ENCODE data around the gene PSMG1. TPM values are rescaled to one million over a fixed set of nuclear protein-coding genes. Genes with fewer than 3 reads are reported as not detected.

Gene PSMG1
- total RNA-seq, 1 donor from 2014 or later, result 37.1 TPM

- Histone ChIP-seq H3K4me3 (ENCODE audit: low read depth, low read length) (no peak overlapping the region), H3K27me3 (ENCODE audit: control insufficient read depth, insufficient read depth, low read length) (no peaks in the 10 kb centered on the region), H3K36me3 (ENCODE audit: control insufficient read depth, insufficient read depth, low read length) (no peaks in the 10 kb centered on the region)
- DNase-seq (ENCODE audit: low read depth), result no peak
- TF ChIP-seq CTCF (IDR thresholded peaks at IDR 0.05; ENCODE audit: insufficient read depth, low read length, poor library complexity, severe bottlenecking), result no peak
Observed at GRCh38 chr21:39181205-39181818, 1.9 kb downstream of the PSMG1 start.

DNA sequence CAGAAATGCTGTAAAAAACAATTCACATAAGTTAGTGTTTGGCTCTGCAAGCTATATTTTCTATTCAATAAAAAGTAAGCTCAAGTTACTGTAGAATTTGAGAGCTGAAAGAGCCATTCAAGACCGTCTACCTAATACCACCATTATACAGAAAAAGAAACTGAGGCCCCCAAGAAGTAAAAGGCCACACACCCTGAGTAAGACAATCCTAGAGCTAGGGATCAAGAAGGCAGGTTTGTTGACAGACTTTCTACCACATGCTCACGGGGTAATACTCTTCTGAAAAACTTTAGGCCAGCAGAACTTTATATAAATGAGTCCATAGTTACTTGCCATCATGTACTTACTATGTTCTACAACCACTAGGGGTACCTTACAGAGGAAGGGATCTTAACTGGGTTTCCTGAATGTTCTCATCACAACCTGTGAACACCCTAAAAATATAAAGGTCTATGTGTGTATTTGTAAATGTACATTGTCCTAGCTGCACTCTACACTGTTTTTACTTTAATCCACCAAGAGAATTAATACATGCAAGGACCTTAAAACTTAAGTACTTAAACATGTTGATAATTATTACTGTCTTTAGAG is 2.7 kb downstream of the PSMG1 start:
- H3K36me3 ChIP-seq (ENCODE audit: control insufficient read depth, insufficient read depth, low read length), result no peaks in the 10 kb centered on the region
- no peak for DNase-seq (ENCODE audit: low read depth)
- H3K4me3 ChIP-seq (ENCODE audit: low read depth, low read length), result no peak overlapping the region
- TF ChIP-seq CTCF (IDR thresholded peaks at IDR 0.05; ENCODE audit: insufficient read depth, low read length, poor library complexity, severe bottlenecking), result peak; percentile 16
- no peaks in the 10 kb centered on the region for H3K27me3 ChIP-seq (ENCODE audit: control insufficient read depth, insufficient read depth, low read length)

- no peaks in the 10 kb centered on the region for H3K36me3 ChIP-seq (ENCODE audit: control insufficient read depth, insufficient read depth, low read length)
- no peak for DNase-seq (ENCODE audit: low read depth)
- H3K4me3 ChIP-seq (ENCODE audit: low read depth, low read length), result no peak overlapping the region
- H3K27me3 ChIP-seq (ENCODE audit: control insufficient read depth, insufficient read depth, low read length), result no peaks in the 10 kb centered on the region
- no peak for TF ChIP-seq CTCF (IDR thresholded peaks at IDR 0.05; ENCODE audit: insufficient read depth, low read length, poor library complexity, severe bottlenecking)
Observed at GRCh38 chr21:39178421-39178820, 4.8 kb downstream of the PSMG1 start.

- peaks cover 5% of the 10 kb centered on the region for H3K36me3 ChIP-seq (ENCODE audit: control insufficient read depth, insufficient read depth, low read length)
- H3K4me3 ChIP-seq (ENCODE audit: low read depth, low read length), result no peak overlapping the region
- DNase-seq (ENCODE audit: low read depth), result no peak
- TF ChIP-seq CTCF (IDR thresholded peaks at IDR 0.05; ENCODE audit: insufficient read depth, low read length, poor library complexity, severe bottlenecking), result no peak
- no peaks in the 10 kb centered on the region for H3K27me3 ChIP-seq (ENCODE audit: control insufficient read depth, insufficient read depth, low read length)
Observed at GRCh38 chr21:39176271-39176709, 7.0 kb downstream of the PSMG1 start.

DNA sequence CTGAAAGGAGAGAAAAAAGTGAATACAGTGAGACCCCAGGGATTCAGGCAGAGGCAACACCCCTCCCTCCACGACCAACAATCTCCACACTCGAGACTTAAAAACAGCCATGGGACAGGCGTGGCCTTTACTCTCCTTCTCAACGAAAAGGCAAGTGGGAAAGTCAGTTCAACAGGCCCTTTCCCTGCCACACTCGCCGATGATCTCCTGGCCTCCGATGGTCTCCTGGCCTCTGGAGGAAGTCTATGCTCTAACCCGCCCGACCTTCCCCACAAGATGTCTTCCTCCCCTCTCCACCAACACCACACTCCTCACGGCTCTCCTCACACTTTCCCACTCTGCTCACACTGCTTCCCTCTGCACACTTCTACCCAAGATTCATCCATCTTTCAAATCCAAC is 7.6 kb downstream of the PSMG1 start:
- no peak for DNase-seq (ENCODE audit: low read depth)
- peaks cover 6% of the 10 kb centered on the region for H3K36me3 ChIP-seq (ENCODE audit: control insufficient read depth, insufficient read depth, low read length)
- H3K27me3 ChIP-seq (ENCODE audit: control insufficient read depth, insufficient read depth, low read length), result no peaks in the 10 kb centered on the region
- TF ChIP-seq CTCF (IDR thresholded peaks at IDR 0.05; ENCODE audit: insufficient read depth, low read length, poor library complexity, severe bottlenecking), result no peak
- no peak overlapping the region for H3K4me3 ChIP-seq (ENCODE audit: low read depth, low read length)

DNA sequence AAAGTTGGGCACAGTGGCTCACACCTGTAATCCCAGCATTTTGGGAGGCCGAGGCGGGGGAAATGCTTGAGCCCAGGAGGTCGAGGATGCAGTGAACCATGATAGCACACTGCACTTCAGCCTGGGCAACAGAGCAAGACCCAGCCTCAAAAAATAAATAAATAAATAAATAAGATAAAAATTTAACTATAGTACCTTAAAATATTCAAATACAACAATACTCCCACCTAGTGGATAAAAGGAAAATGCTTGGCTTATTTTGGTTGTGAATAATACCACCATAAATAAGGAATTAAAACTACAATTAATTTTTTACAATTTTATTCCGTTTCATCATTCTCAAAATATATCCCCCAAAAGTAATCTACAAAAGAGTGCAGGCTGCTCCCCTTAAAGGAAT is 8.1 kb downstream of the PSMG1 start:
- Histone ChIP-seq H3K36me3 (ENCODE audit: control insufficient read depth, insufficient read depth, low read length) (peaks cover 6% of the 10 kb centered on the region), H3K27me3 (ENCODE audit: control insufficient read depth, insufficient read depth, low read length) (no peaks in the 10 kb centered on the region), H3K4me3 (ENCODE audit: low read depth, low read length) (no peak overlapping the region)
- TF ChIP-seq CTCF (IDR thresholded peaks at IDR 0.05; ENCODE audit: insufficient read depth, low read length, poor library complexity, severe bottlenecking), result peak; percentile 19
- no peak for DNase-seq (ENCODE audit: low read depth)

Data from kidney epithelial cell (primary cell).